ENCODE results near the gene MORN4.
"Not testable (repeated sequence)": the region's sequence is repeated elsewhere in the genome, so short reads cannot be mapped to it uniquely, and the experiment has no call there.

MORN4 gene

GRCh38 chr10:97640868-97641811, 7.8 kb upstream of the MORN4 start:
- peak; percentile 31 for DNase-seq

GRCh38 chr10:97640174-97640867, 7.0 kb upstream of the MORN4 start, which contains the start of gene PI4K2A:
TSS of gene PI4K2A (plus strand) at chr10:97640671. CDS start at chr10:97640743, 72 bp downstream.
- DNase-seq: peak; percentile 99

- DNase-seq: not testable (repeated sequence)
Measured at GRCh38 chr10:97639090-97639489, 5.8 kb upstream of the MORN4 start.

DNA sequence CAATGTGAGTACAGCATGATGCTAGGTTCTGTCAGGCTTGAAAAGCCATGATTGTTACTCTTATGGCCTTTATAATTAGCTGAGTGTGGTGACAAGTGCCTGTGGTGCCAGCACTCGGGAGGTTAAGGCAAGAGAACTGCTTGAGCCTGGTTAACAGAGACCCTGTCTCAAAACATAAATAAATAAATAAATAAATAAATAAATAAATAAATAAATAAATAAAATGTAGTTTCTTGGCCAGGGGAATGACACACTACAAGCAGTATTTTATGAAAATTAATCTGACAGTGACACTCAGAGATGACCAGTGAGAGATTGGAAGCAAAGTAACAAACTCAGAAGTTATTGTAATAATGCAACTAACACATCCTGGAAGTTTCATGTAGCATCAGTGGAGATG, 2.3 kb upstream of the MORN4 start:
- DNase-seq: no peak

- DNase-seq: no peak
Measured at GRCh38 chr10:97633921-97634320, 621 bp upstream of the MORN4 start.

DNA sequence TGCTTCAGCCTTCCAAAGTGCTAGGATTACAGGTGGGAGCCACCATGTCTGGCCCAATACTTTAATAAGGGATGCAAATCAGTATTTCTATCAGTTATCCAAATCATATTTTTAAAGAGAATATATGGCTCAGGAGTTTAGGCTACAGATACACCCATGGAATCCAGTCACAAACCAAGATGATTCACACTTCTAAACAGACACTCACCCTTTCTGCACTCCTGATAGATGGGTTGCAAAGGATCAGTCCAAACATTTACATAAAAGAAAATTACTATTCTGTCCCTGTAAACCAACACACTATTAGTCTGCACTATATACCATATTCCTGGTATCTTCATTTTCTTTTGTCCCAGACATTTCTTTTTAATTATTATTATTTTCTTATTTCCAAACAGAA, 2.2 kb downstream of the MORN4 start:
- DNase-seq: no peak

DNA sequence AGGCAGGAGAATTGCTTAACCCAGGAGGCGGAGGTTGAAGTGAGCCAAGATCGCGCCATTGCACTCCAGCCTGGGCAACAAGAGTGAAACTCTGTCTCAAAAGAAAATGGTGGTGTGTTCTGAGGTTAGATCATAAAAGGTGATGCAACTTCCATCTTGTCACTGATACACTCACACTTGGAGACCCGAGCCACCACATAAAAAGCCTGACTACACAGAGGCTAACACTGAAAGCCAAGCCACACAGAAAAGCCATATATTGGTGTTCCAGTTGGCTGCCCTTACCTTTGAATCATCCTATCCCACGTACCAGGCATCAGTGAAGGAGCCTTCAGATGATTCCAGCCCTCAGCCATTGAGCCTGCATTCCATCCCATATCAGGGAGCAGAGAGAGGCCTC, 4.0 kb downstream of the MORN4 start:
- no peak for DNase-seq

DNA sequence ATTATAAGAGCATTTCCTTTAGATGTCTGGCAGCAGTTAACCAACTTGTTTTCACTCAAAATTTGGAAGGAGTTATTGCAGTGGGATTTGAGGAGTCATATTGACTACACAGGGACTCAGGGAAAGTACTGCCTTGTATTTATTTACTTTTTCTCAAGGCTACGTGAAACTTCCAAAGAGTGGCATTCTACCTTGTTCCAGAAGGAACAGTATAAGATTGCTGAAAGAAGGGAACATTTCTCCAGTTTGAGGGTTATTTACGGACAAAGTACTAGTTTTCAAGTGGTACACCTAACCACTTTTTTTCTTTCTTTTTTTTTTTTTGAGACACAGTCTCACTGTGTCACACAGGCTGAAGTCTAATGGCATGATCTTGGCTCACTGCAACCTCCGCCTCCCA, 5.1 kb downstream of the MORN4 start:
- no peak for DNase-seq

- no peak for DNase-seq
Measured at GRCh38 chr10:97627731-97628130, 5.6 kb downstream of the MORN4 start.

DNA sequence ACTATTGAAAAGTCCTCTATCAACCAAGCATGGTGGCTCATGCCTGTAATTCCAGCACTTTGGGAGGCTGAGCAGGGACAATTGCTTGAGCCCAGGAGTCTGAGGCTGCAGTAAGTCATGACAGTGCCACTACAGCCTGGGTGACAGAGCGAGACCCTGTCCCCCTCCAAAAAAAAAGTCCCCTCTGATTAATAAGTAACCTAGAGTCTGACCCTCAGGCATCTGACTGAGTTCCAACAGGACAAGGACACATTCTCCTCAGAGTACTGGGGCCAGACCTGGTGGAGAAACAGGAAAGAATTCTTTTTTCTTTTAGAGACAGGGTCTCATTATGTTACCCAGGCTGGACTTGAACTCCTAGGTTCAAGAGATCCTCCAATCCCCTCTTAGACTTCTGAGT, 10.0 kb downstream of the MORN4 start:
- DNase-seq: no peak

GRCh38 chr10:97618733-97619132, 14.6 kb downstream of the MORN4 start:
- DNase-seq: no peak

DNA sequence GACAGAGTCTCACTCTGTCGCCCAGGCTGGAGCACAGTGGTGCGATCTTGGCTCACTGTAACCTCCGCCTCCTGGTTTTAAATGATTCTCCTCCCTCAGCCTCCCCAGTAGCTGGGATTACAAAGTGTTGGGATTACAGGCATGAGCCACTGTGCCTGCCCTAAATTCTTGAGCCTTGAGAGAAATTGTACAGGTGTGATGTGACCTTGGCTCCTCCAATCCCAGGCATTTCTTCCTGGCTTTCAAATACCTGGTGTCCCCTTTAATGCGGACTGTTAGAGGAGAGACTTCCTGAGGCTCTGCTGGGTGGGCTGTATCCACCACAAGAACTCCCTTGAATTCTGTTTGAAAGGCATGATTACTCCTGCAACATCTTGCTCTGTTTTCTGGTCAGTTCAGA, 15.0 kb downstream of the MORN4 start:
- DNase-seq: no peak

GRCh38 chr10:97612386-97612785, 20.9 kb downstream of the MORN4 start:
- DNase-seq: no peak

DNA sequence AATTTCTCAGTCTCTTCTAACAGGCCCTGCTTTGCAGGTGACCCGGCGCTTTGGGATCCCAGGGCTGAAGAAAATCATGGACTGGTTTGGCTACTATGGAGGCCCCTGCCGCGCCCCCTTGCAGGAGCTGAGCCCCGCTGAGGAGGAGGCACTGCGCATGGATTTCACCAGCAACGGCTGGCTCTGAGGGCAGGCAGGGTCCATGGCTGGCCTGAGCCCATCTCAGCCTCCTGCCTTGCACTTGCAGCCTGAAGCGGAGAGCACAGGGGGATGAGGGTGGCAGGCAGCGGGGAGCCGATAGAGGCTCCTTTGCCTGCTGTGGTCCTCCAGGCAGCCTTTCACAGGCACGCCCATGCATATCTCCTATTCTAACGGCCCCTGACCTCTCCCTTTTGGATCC, 21.8 kb downstream of the MORN4 start:
- no peak for DNase-seq

DNA sequence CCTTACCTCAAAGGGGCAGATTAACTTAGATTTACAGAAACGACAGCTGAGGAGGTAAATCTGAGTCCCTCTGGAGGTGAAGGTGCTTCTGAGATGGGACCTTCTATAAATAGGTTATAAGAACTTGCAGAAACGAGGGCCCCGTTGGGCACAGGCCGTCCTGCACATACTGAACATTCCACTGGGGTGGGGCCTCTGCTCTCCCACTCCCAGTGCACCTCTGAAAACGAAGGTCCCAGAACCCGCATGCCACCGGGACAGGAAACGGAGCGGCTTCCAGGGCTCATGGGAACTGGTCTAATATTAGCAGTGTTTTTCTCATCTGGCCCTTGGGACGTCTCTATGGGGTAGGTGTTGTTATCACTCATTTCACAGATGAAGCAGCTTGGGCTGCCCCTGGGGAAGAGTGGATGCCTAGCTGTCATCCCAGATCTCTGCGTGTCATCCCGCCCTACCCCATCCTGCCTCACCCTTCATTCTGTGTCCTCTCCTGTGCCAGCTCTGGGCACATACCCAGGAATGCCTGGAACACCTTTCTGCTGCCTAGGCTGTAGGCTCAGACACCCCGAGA, 24.2 kb downstream of the MORN4 start:
- DNase-seq: no peak

- DNase-seq: no peak
Measured at GRCh38 chr10:97607095-97607636, 26.1 kb downstream of the MORN4 start.

GRCh38 chr10:97601268-97602215, 31.8 kb downstream of the MORN4 start:
- no peak for DNase-seq

GRCh38 chr10:97600616-97601015, 32.7 kb downstream of the MORN4 start:
- no peak for DNase-seq

DNA sequence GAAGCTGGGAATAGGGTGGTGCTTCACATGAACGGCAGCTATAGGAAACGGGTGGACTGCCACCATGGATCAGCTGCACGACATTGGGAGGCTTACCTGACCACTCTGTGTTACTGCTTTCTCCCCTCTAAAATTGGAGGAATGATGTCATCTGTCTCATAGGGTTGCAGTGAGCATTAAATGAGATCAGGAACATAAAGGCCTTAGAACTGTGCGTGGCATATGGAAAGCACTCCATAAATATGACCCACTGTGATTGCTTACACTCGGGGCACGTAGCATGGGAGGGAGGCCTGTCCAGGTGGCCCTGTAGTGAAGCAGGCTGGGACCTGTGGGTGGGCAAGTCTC, 34.1 kb downstream of the MORN4 start:
- DNase-seq: no peak

GRCh38 chr10:97598407-97599271, 34.7 kb downstream of the MORN4 start:
- no peak for DNase-seq

- no peak for DNase-seq
Measured at GRCh38 chr10:97597778-97598177, 35.5 kb downstream of the MORN4 start.
